Stimulated activated naive CD8-positive, alpha-beta T cell treated with anti-CD3 and anti-CD28 coated beads, Interleukin-15, Interleukin-2, amounts not matched to agents 100 ng/mL and 50 ng/mL, for 24 hours (primary cell): ENCODE measurements around the gene TP53AIP1.

ENCODE experiments used
- H3K27ac Mint-ChIP-seq: one replicate; pipeline ENCODE4 v1.8.0; 2021; ENCODE audit warnings: mild to moderate bottlenecking, mixed read lengths
- H3K27me3 Mint-ChIP-seq: one replicate; pipeline ENCODE4 v1.8.0; 2021; ENCODE audit warnings: mixed read lengths
- H3K36me3 Mint-ChIP-seq: one replicate; pipeline ENCODE4 v1.8.0; 2021; ENCODE audit warnings: low read depth, mixed read lengths
- H3K4me1 Mint-ChIP-seq: one replicate; pipeline ENCODE4 v1.8.0; 2021; ENCODE audit warnings: low read depth, mixed read lengths
- H3K4me3 Mint-ChIP-seq: one replicate; pipeline ENCODE4 v1.8.0; 2021; ENCODE audit warnings: mild to moderate bottlenecking, mixed read lengths
- H3K9me3 Mint-ChIP-seq: one replicate; pipeline ENCODE4 v1.8.0; 2021; ENCODE audit warnings: mixed read lengths

Gene TP53AIP1

GRCh38 chr11:128937480-128937879 lies 5.2 kb downstream of the TP53AIP1 start:
- Mint-ChIP-seq H3K27ac (no peak overlapping the region), H3K36me3 (no peaks in the 10 kb centered on the region), H3K4me1 (no peaks in the 10 kb centered on the region), H3K27me3 (no peaks in the 10 kb centered on the region), H3K9me3 (no peaks in the 10 kb centered on the region), H3K4me3 (no peak overlapping the region)

- Mint-ChIP-seq H3K9me3 (no peaks in the 10 kb centered on the region), H3K4me3 (no peak overlapping the region)
Measured at GRCh38 chr11:128936606-128937251, 5.9 kb downstream of the TP53AIP1 start.

DNA sequence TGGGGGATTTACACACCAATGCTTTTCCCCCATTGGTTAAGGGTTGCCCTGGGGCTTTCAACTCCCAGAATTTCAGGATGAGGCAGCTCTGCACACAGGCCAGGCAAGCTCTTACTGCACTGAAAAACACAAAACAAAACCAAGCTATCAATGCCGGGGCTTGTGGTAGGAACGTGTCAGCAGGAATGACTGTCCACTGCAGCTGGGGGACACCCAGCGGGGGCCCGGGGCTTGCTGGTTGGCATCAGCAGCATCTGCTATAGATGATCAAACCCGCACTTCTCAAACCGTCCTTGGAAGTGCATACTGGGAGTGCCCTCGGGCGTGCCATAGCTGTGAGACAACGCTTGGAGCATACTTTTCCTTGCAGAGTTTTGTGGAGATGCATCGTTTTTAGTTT lies 7.7 kb downstream of the TP53AIP1 start:
- H3K27ac Mint-ChIP-seq, result no peak overlapping the region
- H3K36me3 Mint-ChIP-seq, result no peaks in the 10 kb centered on the region
- H3K4me1 Mint-ChIP-seq, result no peaks in the 10 kb centered on the region
- H3K4me3 Mint-ChIP-seq, result no peak overlapping the region
- no peaks in the 10 kb centered on the region for H3K9me3 Mint-ChIP-seq
- H3K27me3 Mint-ChIP-seq, result no peaks in the 10 kb centered on the region

More at GRCh38 chr11:128936606-128937251, 5.9 kb downstream of the TP53AIP1 start:
- no peak overlapping the region for H3K27ac Mint-ChIP-seq
- H3K27me3 Mint-ChIP-seq, result no peaks in the 10 kb centered on the region
- no peaks in the 10 kb centered on the region for H3K4me1 Mint-ChIP-seq
- H3K36me3 Mint-ChIP-seq, result no peaks in the 10 kb centered on the region

DNA sequence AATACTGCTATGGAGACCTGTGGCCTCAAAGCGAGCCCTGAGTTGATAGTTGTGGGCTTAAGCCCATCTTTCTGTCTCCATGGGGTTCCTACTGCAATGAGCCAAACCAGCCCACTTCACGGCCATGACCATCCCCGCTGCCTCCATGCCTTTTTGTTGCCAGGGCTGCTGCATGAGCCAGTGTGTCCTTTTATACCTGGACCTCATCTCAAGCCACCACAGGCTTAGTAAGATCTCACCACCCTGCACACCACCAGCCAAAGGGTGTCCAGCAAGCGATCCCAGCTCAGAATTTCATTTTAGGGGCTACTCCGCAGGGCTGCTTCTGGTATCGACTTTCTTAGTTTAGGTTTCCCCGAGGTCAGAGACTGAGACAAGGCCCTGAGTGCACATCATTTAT lies 8.3 kb downstream of the TP53AIP1 start:
- Mint-ChIP-seq H3K4me3 (no peak overlapping the region), H3K9me3 (no peaks in the 10 kb centered on the region), H3K4me1 (peaks cover 3% of the 10 kb centered on the region), H3K36me3 (no peaks in the 10 kb centered on the region), H3K27me3 (no peaks in the 10 kb centered on the region), H3K27ac (no peak overlapping the region)

GRCh38 chr11:128933481-128934178 lies 9.0 kb downstream of the TP53AIP1 start:
- Mint-ChIP-seq H3K4me3 (no peak overlapping the region), H3K27ac (no peak overlapping the region), H3K36me3 (no peaks in the 10 kb centered on the region), H3K4me1 (peaks cover 7% of the 10 kb centered on the region), H3K27me3 (no peaks in the 10 kb centered on the region), H3K9me3 (no peaks in the 10 kb centered on the region)

- H3K27me3 Mint-ChIP-seq, result no peaks in the 10 kb centered on the region
- H3K4me1 Mint-ChIP-seq, result peaks cover 14% of the 10 kb centered on the region
- H3K36me3 Mint-ChIP-seq, result no peaks in the 10 kb centered on the region
- no peak overlapping the region for H3K27ac Mint-ChIP-seq
- no peak overlapping the region for H3K4me3 Mint-ChIP-seq
- no peaks in the 10 kb centered on the region for H3K9me3 Mint-ChIP-seq
Measured at GRCh38 chr11:128931668-128932067, 11.0 kb downstream of the TP53AIP1 start.

- H3K27me3 Mint-ChIP-seq, result no peaks in the 10 kb centered on the region
- no peak overlapping the region for H3K4me3 Mint-ChIP-seq
- H3K27ac Mint-ChIP-seq, result no peak overlapping the region
- H3K9me3 Mint-ChIP-seq, result no peaks in the 10 kb centered on the region
- no peaks in the 10 kb centered on the region for H3K36me3 Mint-ChIP-seq
- peaks cover 14% of the 10 kb centered on the region for H3K4me1 Mint-ChIP-seq
Measured at GRCh38 chr11:128931066-128931465, 11.6 kb downstream of the TP53AIP1 start.

DNA sequence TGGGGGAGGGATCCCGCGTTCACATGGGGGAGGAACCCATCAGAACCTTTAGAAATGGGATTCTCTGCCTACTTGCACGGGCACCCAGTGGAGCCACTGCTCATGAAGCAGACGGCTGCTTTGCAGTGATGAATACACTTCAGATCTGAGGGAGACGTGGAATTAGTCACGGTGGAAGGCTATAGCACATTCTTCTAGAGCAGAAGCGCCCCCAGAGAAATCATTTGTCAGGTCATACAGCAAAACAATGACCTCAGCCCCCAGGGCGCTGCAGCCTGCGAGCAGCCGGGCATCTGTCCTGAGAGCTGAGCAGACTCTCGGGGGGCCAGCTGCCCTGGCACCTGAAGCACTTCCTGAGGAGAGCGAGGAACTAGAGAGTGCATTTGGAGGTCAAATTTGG lies 12.7 kb downstream of the TP53AIP1 start:
- Mint-ChIP-seq H3K4me3 (no peak overlapping the region), H3K4me1 (peaks cover 14% of the 10 kb centered on the region), H3K9me3 (no peaks in the 10 kb centered on the region), H3K36me3 (no peaks in the 10 kb centered on the region), H3K27ac (no peak overlapping the region), H3K27me3 (no peaks in the 10 kb centered on the region)

DNA sequence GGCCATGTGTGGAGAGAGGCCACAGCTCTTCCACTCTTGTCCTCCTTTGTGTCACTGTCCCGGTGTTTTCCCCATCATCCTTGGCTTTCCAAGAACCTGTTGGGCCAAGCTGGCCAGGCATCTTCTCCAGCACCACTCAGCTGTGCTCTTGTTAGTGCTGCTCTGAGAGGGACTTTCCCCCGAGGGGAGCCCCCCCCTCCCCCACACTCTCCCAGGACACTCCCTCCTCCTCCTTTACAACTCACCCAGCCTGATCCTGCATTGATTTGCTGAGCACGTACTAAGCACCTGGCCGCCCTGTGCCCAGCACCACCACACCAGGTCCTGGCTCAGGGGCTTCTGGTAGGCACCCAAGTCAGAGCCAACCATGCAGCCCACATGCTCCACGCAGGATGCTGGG lies 13.2 kb downstream of the TP53AIP1 start:
- Mint-ChIP-seq H3K27ac (no peak overlapping the region), H3K4me3 (no peak overlapping the region), H3K9me3 (no peaks in the 10 kb centered on the region), H3K36me3 (no peaks in the 10 kb centered on the region), H3K27me3 (no peaks in the 10 kb centered on the region), H3K4me1 (peaks cover 14% of the 10 kb centered on the region)

DNA sequence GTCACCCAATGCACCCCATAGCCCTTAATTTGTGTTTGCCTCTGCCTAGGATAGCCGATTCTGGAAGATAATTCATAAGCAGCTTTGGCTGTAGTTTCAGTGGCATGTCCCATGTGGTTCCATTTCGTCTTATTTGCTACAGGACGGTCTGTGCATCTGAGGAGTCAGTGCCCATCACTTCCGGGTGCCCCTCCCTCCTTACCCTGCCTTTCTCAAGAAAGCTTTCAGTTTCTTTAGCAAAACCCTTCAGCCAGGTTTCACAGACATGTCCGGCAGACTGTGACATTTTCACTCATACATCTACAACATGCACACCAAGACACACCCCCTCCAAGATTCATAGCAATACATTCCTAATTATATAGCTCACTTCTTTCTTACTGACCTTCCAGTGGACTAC lies 14.3 kb downstream of the TP53AIP1 start:
- Mint-ChIP-seq H3K4me3 (no peak overlapping the region), H3K9me3 (no peaks in the 10 kb centered on the region), H3K27ac (no peak overlapping the region), H3K36me3 (no peaks in the 10 kb centered on the region), H3K4me1 (peaks cover 14% of the 10 kb centered on the region), H3K27me3 (no peaks in the 10 kb centered on the region)

- Mint-ChIP-seq H3K4me3 (no peak overlapping the region), H3K4me1 (peaks cover 14% of the 10 kb centered on the region)
Measured at GRCh38 chr11:128927683-128928336, 14.9 kb downstream of the TP53AIP1 start.

GRCh38 chr11:128927108-128927461 lies 15.6 kb downstream of the TP53AIP1 start:
- no peaks in the 10 kb centered on the region for H3K9me3 Mint-ChIP-seq
- H3K36me3 Mint-ChIP-seq, result no peaks in the 10 kb centered on the region
- no peak overlapping the region for H3K27ac Mint-ChIP-seq
- no peak overlapping the region for H3K4me3 Mint-ChIP-seq
- peaks cover 14% of the 10 kb centered on the region for H3K4me1 Mint-ChIP-seq
- no peaks in the 10 kb centered on the region for H3K27me3 Mint-ChIP-seq

More at GRCh38 chr11:128927683-128928336, 14.9 kb downstream of the TP53AIP1 start:
- H3K36me3 Mint-ChIP-seq, result no peaks in the 10 kb centered on the region
- no peaks in the 10 kb centered on the region for H3K9me3 Mint-ChIP-seq
- no peak overlapping the region for H3K27ac Mint-ChIP-seq
- H3K27me3 Mint-ChIP-seq, result no peaks in the 10 kb centered on the region

GRCh38 chr11:128926437-128927107 lies 16.1 kb downstream of the TP53AIP1 start:
- no peaks in the 10 kb centered on the region for H3K9me3 Mint-ChIP-seq
- H3K36me3 Mint-ChIP-seq, result no peaks in the 10 kb centered on the region
- H3K27ac Mint-ChIP-seq, result no peak overlapping the region
- H3K27me3 Mint-ChIP-seq, result no peaks in the 10 kb centered on the region
- H3K4me1 Mint-ChIP-seq, result peaks cover 18% of the 10 kb centered on the region
- no peak overlapping the region for H3K4me3 Mint-ChIP-seq

- Mint-ChIP-seq H3K27me3 (peaks cover 3% of the 10 kb centered on the region), H3K4me1 (peaks cover 18% of the 10 kb centered on the region), H3K4me3 (no peak overlapping the region), H3K27ac (no peak overlapping the region), H3K36me3 (no peaks in the 10 kb centered on the region), H3K9me3 (no peaks in the 10 kb centered on the region)
Measured at GRCh38 chr11:128926000-128926399, 16.7 kb downstream of the TP53AIP1 start.

GRCh38 chr11:128925250-128925600 lies 17.4 kb downstream of the TP53AIP1 start:
- H3K4me3 Mint-ChIP-seq, result no peak overlapping the region
- H3K4me1 Mint-ChIP-seq, result peaks cover 18% of the 10 kb centered on the region
- no peaks in the 10 kb centered on the region for H3K9me3 Mint-ChIP-seq
- no peak overlapping the region for H3K27ac Mint-ChIP-seq
- peaks cover 3% of the 10 kb centered on the region for H3K27me3 Mint-ChIP-seq
- H3K36me3 Mint-ChIP-seq, result no peaks in the 10 kb centered on the region
